ENCODE data around the gene VWA8.
"Not testable (repeated sequence)": the region's sequence is repeated elsewhere in the genome, so short reads cannot be mapped to it uniquely, and the experiment has no call there.

VWA8 gene

DNA sequence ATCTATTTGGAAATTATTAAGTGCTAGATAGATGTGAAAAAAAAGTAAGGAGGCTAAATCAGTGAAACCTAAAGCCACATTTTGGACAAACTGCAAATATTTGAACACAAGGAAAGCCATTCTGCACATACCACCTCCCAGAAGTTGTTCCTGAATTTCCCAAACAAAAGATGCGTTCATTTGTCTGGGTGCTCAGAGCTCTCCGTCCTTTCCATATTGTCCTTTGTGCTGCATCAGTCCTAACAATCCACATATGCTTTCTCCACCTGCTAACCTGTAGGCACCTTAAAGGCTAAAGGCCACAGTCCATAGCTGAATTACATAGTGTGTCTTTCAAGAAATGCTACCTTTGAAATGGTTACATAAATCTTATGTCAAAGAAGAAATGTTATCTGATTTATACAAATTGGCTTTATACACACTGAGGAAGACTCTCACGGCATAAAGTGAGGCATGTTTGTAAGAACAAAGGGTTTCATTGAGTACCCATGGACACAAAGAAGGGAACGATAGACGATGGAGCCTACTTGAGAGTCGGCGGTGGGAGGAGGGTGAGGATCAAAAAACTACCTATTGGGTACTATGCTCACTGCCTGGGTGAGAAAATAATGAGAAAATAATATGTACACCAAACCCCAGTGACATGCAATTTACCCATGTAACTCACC lies 321.5 kb downstream of the VWA8 start:
- no peak for DNase-seq

DNA sequence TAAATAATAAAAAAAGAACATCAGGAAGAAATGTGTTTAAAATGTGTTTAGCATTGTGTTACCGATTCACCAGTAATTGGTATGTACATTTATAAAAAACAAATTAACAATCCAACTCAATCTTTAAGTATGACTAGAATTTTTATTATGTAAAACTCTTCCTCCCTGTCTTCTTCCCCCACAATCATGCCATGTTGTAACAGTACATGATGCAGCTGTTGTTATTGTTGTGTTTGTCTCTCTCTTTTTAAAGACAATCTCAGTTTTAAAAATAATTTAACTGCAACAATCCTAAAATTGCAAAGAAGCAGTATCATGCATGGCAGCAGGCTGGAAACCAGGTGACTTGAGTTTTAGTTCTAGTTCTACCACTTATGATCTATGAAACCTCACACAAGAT lies 323.3 kb downstream of the VWA8 start:
- DNase-seq: no peak

- not testable (repeated sequence) for DNase-seq
These were observed 323.9 kb downstream of the VWA8 start for GRCh38 chr13:41637032-41637431.

- DNase-seq: not testable (repeated sequence)
These were observed 324.3 kb downstream of the VWA8 start for GRCh38 chr13:41636590-41636989.

- DNase-seq: no peak
These were observed 326.5 kb downstream of the VWA8 start for GRCh38 chr13:41634407-41634806.

GRCh38 chr13:41633776-41634175 lies 327.1 kb downstream of the VWA8 start:
- no peak for DNase-seq

DNA sequence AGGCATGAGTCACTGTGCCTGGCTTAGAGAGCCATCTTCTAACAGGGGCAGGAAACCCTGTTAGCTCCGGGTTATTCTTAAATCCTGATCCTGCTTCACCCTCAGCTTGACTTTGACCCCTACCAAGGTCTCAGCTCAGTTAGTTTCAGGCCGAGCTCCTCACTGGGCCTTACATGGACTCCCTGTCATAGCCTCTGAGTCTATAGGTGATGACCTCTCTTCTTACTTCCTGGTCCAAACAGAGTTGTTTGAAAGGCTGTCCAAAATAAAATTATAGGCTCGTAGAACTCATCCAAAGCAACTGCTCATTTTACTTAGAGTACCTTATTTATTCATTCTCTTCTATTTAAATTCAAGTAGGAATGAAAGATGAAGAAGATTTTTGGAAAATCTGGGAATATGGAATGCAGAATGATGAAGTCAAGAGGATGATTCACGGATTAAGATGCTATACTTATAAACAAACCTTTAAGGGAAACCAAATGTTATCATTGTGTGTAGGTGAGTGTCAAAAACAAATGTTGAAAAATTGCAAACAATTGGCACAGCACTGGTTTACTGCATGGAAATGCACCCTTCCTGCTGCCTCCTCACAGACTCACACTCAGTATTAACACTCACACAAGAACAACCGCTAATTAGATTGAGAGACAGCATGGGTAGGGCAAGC lies 329.5 kb downstream of the VWA8 start:
- DNase-seq: no peak

DNA sequence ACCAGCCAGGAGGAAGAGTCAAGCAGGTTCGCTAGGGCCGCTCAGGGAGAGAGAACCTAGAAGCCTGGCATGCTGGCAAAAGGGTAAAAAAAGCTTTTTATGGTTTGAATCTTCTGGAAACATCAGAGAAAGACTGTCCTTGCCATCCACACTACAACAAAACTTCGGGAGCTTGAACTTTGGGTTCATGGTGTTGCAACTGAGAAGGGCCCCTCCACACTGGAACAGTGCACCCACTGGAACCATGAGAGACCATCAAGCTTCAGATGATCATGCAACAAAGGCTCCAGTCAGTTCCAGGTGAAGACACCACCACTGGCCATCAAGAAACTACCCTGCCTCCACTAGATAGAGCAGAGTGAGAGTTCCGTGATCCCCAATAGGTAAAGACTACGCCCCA lies 333.5 kb downstream of the VWA8 start:
- no peak for DNase-seq

GRCh38 chr13:41624041-41624440 lies 336.9 kb downstream of the VWA8 start:
- DNase-seq: no peak

GRCh38 chr13:41622432-41623429 lies 338.2 kb downstream of the VWA8 start:
- no peak for DNase-seq

DNA sequence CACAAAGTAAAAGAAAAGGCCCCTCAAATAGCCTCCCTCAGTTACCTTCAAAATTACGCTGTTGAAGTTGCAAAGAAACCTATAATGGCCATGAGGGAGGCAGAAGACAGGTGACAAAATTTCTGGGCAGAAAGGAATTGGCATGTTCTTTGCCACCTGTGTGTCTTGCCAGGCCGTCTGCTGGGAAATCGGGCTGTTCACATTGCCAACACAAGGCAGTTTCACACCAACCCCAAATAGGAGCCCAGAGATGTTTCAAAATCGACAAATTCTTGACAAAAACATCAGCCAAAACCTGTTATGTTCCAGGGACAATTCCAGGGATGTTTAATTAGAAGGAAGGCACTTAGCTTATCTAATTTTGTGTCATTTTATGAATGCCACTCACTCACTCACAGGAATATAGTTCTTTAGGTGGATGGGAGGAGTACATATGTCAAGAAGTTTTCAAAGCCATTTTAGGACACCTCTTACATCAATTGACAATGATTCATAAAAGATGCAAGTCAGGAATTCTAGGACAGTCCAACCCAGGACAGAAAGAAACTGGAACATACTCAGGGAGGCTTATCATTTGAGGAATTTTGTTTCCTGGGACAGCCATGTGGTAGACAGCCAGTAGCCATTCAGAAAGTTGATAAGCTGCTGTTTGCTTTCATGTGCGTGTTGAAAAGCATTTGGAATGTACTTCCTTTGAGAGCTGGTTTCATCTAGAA lies 339.0 kb downstream of the VWA8 start:
- no peak for DNase-seq

DNA sequence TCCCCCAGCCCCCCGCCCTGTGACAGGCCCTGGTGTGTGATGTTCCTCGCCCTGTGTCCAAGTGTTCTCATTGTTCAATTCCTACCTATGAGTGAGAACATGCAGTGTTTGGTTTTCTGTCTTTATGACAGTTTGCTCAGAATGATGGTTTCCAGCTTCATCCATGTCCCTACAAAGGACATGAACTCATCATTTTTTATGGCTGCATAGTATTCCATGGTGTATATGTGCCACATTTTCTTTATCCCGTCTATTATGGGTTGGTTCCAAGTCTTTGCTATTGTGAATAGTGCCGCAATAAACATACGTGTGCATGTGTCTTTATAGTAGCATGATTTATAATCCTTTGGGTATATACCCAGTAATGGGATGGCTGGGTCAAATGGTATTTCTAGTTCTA lies 343.3 kb downstream of the VWA8 start:
- DNase-seq: not testable (repeated sequence)

DNA sequence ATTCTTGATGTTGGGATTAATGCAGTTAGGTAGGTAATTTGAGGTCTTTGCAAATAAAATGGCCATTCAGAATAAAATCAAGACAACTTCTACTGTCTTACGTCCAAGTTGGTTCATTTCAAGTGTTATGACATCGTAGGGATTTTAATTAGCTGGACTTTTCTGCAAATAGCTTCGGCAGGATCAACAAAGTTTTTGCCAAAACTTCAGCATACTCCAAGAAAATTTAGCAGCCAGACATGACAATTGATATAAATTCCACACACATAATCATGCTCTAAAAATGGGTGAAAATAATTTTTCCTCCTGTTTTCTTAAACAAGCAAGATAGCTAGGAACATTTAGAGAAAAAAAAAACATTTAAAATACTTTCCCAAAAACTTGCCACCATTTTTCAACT lies 344.8 kb downstream of the VWA8 start:
- DNase-seq: no peak

- DNase-seq: no peak
These were observed 345.4 kb downstream of the VWA8 start for GRCh38 chr13:41615528-41615855.

- no peak for DNase-seq
These were observed 346.0 kb downstream of the VWA8 start for GRCh38 chr13:41614671-41615527.

DNA sequence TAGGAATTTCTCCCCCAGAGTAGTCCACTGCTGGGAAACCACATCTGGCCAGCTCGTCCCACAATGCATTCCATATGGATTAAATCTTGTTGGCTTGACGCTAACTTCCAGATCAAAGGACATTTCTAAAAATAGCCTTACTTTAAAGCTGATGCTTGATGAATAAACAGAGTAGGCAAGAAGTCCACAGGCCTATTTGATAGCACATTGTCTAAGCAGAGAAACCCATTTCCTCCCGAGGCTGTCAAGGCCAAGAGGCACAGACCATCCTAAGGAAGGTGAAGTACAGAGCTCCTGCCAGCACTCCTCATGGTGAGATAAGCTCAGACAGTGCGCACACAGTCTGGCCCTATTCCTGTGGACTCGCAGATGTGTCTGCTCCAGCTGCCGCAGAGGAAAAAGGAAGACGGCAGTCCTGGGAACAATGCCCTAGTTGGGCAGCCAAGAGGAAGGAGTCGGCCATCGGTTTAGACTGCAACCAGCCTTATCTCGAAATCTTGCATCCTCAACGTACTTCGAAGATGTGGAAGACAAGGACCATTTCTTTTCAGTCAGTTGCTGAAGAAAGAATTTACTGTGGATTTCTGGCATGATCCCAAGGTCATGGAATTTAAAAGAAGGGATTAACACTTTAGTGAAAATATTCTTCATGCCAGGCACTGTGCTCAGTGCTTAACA lies 346.8 kb downstream of the VWA8 start:
- peak; percentile 2 for DNase-seq

- no peak for DNase-seq
These were observed 347.4 kb downstream of the VWA8 start for GRCh38 chr13:41613471-41613870.

DNA sequence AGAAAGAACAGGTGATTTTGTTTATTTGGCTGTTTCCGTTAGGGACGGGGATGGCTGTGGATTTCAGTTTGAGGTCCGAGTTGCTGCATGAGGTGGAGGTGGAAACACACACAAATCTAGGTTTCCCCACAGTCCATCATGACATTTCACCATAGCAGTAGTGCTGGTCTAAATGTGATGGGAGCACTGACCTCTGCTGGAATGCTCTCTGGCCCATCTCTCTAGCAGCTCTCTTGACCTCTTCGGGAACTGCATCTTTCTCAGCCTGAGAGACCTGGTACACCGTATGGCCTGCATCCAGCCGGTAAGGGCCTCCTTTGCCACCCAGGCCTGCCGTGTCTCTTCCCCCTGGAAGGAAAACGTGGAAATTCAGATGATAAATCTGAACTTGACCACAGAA lies 349.5 kb downstream of the VWA8 start:
- DNase-seq: peak; percentile 26

DNA sequence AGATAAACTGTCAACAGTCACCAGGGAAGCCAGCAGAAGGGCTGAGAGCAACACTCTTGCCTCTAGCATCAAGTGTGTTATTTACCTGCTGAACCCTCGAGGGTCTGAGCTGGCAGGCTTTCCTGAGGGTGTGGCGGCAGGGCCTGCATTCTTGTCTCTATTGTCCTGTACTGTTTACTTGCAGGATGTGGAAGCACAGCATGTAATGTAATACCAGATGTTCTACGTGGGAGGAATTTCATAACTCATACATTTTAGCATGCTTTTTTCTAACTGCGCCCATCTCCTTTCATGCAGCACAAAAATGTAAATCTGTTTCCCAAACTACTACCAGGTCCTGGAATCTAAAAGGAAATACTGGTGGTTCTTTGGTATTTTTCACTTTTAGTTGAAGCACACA lies 350.5 kb downstream of the VWA8 start:
- DNase-seq: no peak

- no peak for DNase-seq
These were observed 351.1 kb downstream of the VWA8 start for GRCh38 chr13:41609828-41610227.

DNA sequence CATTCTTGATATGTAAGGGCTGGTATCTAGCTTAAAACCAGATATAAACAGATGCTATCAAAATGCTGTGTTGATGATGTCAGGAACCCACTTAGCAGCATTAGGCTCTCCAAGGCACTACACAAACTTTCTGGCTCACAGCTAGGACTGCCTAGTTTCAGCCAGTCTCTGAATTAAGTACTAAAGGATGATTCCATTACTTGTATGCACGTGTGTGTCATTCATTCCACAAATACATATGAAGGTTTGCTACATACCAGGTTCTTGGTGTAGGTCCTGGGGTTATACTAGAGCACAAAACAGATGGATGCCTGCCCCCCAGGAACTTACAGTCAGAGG lies 352.1 kb downstream of the VWA8 start:
- DNase-seq: no peak

Data from midbrain (tissue), 1 donor.